HG03442 (cell line): Measurements from ENCODE around the gene CMPK2.

Source experiments
- ATAC-seq: cut with Tn5 transposase; IDR thresholded peaks from one replicate; pipeline ENCODE4 v1.9.1; 2021; ENCODE audit warnings: mild to moderate bottlenecking, moderate library complexity; ENCODE audit not compliant: unreplicated experiment

The CMPK2 gene

DNA sequence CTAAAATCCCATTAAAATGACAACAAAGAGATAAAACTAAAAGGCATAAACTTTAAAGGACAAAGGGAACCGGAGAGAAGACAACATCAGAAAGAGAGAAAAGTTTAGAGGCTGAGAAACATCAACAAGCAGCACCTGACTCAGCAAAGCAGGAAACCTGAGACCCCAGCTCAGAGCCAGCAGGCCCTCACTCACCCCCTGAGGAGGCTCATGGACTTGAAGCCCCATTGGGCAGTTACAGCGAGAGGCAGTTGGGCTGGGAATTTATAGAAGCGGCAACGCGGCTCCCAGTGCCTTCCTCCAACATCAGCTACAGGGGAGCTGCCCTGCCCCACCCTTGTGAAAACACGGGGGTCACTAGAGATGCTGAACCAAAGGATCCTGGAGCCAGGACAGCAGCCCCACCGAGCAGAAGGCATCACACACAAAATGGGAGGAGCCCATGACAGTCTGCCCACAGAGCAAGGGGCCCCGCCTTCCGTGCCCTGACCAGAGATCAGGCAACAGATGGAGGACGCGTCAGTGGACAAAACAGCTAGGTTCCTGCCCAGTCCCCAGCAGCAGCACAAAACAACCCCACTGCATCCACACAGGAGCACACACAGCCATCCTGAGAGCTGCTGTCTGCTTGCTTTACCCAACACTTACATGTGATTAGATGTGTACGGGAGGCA, 52.7 kb downstream of the CMPK2 start:
- ATAC-seq, result no peak

- ATAC-seq, result no peak
These were observed 54.7 kb downstream of the CMPK2 start for GRCh38 chr2:6810961-6811360.

- no peak for ATAC-seq
These were observed 57.3 kb downstream of the CMPK2 start for GRCh38 chr2:6808426-6808825.

GRCh38 chr2:6806604-6807003, 59.1 kb downstream of the CMPK2 start:
- ATAC-seq, result no peak

- ATAC-seq, result no peak
These were observed 65.2 kb downstream of the CMPK2 start for GRCh38 chr2:6800553-6800952.
